Prostate gland (tissue), 2 donors: ENCODE results near the gene DCUN1D1. TPM values are rescaled to one million over a fixed set of nuclear protein-coding genes. Genes with fewer than 3 reads are reported as not detected.

Source experiments
- DNase-seq: peaks from one replicate; pipeline ENCODE4 v3.0.0-alpha.2; 2019; ENCODE audit warnings: low spot score
- H3K27ac ChIP-seq, 2 donors: fragments of 200-600 bp; sonication (generic); 2 replicates each; pipeline ENCODE4 v1.5.1; 2017 to 2019
- H3K27me3 ChIP-seq: fragments of 200-600 bp; sonication (generic); replicated peaks from 2 replicates; pipeline ENCODE4 v1.5.1; 2019; ENCODE audit not compliant: insufficient read depth
- H3K36me3 ChIP-seq, 2 donors: fragments of 200-600 bp; sonication (generic); 1 replicate in 1 of 2; 2 replicates in 1 of 2; pipeline versions ENCODE4 v1.5.1 to v1.8.1; 2017 to 2019
- H3K4me1 ChIP-seq: fragments of 200-600 bp; sonication (generic); replicated peaks from 2 replicates; pipeline ENCODE4 v1.5.1; 2019
- H3K4me3 ChIP-seq, 2 donors: fragments of 200-600 bp; sonication (generic); 2 replicates each; pipeline ENCODE4 v1.5.1; 2017 to 2019
- H3K9me3 ChIP-seq: fragments of 200-600 bp; sonication (generic); 2 replicates; pipeline ENCODE4 v1.5.1; 2017
- CTCF ChIP-seq, 4 experiments: fragments of 200-600 bp in 2 of 4; fragments of 450-650 bp in 2 of 4; sonication (generic) in 2 of 4; IDR thresholded peaks; 1 replicate in 3 of 4; 2 replicates in 1 of 4; pipeline ENCODE4 v1.5.1; 2016 to 2019; ENCODE audit warnings: antibody characterized with exemption in 4 of 4, mild to moderate bottlenecking in 2 of 4, moderate library complexity in 2 of 4
- POLR2A ChIP-seq: fragments of 450-650 bp; IDR thresholded peaks from one replicate; pipeline ENCODE4 v1.6.1; 2016; ENCODE audit warnings: antibody characterized with exemption, mild to moderate bottlenecking
- POLR2AphosphoS5 ChIP-seq: sonication (generic); formaldehyde crosslinking; IDR thresholded peaks from one replicate; pipeline ENCODE4 v1.6.1; 2017; ENCODE audit warnings: antibody characterized with exemption
- WGBS: methylation state at CpG from one replicate; pipeline ENCODE4 v1.1.5; 2018; 5-methylcytosine and 5-hydroxymethylcytosine counted together
- intact Hi-C: fragments of 100-400 bp; cut with DNase I; formaldehyde crosslinking; loops from one replicate; pipeline ENCODE4 v1.14.2; 2022
- total RNA-seq, 2 donors: library from RNA; depleted of rRNA; stranded (reverse); fragments of >200 nt; gene quantifications; one replicate each; pipeline ENCODE4 v1.1.0, GENCODE V29; 2016

Gene DCUN1D1
- total RNA-seq, 2 donors from 2014 or later: 25.5 to 25.6 TPM

- TF ChIP-seq POLR2A (no peak), POLR2AphosphoS5 (no peak), CTCF (IDR thresholded peaks at IDR 0.05) (no peak)
- Histone ChIP-seq H3K4me3 (no peak overlapping the region), H3K36me3 (no peaks in the 10 kb centered on the region), H3K4me1 (no peaks in the 10 kb centered on the region), H3K27ac (no peak overlapping the region), H3K9me3 (no peaks in the 10 kb centered on the region), H3K27me3 (no peaks in the 10 kb centered on the region)
- no peak for DNase-seq
- intact Hi-C loops: no loop called here
- WGBS: 82% methylated on average over 4 of the region's 4 CpGs
These were observed 40.0 kb downstream of the DCUN1D1 start for GRCh38 chr3:182940266-182940808.

GRCh38 chr3:182937293-182938051, 42.9 kb downstream of the DCUN1D1 start:
- Histone ChIP-seq H3K27me3 (no peaks in the 10 kb centered on the region), H3K4me3 (no peak overlapping the region), H3K4me1 (no peaks in the 10 kb centered on the region), H3K27ac (no peak overlapping the region), H3K9me3 (no peaks in the 10 kb centered on the region), H3K36me3 (no peaks in the 10 kb centered on the region)
- 72% methylated on average over 3 of the region's 3 CpGs for WGBS
- DNase-seq: no peak
- intact Hi-C loops: no loop called here
- TF ChIP-seq POLR2A: no peak

GRCh38 chr3:182936918-182937285, 43.4 kb downstream of the DCUN1D1 start:
- intact Hi-C loops: no loop called here
- H3K4me3 ChIP-seq: no peak overlapping the region
- no peaks in the 10 kb centered on the region for H3K9me3 ChIP-seq
- H3K36me3 ChIP-seq: no peaks in the 10 kb centered on the region
- DNase-seq: no peak
- H3K4me1 ChIP-seq: no peaks in the 10 kb centered on the region
- H3K27me3 ChIP-seq: no peaks in the 10 kb centered on the region
- no peak for TF ChIP-seq CTCF (IDR thresholded peaks at IDR 0.05)
- no peak for TF ChIP-seq POLR2A
- no peak for TF ChIP-seq POLR2AphosphoS5
- no peak overlapping the region for H3K27ac ChIP-seq
- WGBS: 72% methylated on average over 1 of the region's 1 CpG

GRCh38 chr3:182936239-182936917, 44.0 kb downstream of the DCUN1D1 start:
- TF ChIP-seq CTCF (IDR thresholded peaks at IDR 0.05): no peak
- H3K4me3 ChIP-seq: no peak overlapping the region
- no peak for DNase-seq
- no peak overlapping the region for H3K27ac ChIP-seq
- no peaks in the 10 kb centered on the region for H3K4me1 ChIP-seq
- no peaks in the 10 kb centered on the region for H3K9me3 ChIP-seq
- H3K27me3 ChIP-seq: no peaks in the 10 kb centered on the region
- WGBS: 71% methylated on average over 4 of the region's 4 CpGs
- intact Hi-C loops: no loop called here
- H3K36me3 ChIP-seq: no peaks in the 10 kb centered on the region

- no peak overlapping the region for H3K27ac ChIP-seq
- no peak for TF ChIP-seq CTCF (IDR thresholded peaks at IDR 0.05)
- TF ChIP-seq POLR2A: no peak
- no peaks in the 10 kb centered on the region for H3K27me3 ChIP-seq
- 56% methylated on average over 3 of the region's 3 CpGs for WGBS
- H3K4me3 ChIP-seq: no peak overlapping the region
- DNase-seq: no peak
- H3K36me3 ChIP-seq: no peaks in the 10 kb centered on the region
- no peaks in the 10 kb centered on the region for H3K4me1 ChIP-seq
- H3K9me3 ChIP-seq: no peaks in the 10 kb centered on the region
- intact Hi-C loops: no loop called here
These were observed 44.5 kb downstream of the DCUN1D1 start for GRCh38 chr3:182935803-182936202.
